ENCODE measurements around the gene DNAJC18. TPM values are rescaled to one million over a fixed set of nuclear protein-coding genes. Genes with fewer than 3 reads are reported as not detected.
A peak's percentile ranks its signal among the peaks of the same experiment; 100 is the strongest.

Gene DNAJC18
- total RNA-seq, 1 donor from 2014 or later = 21.2 TPM

- peak; percentile 99 for DNase-seq (ENCODE audit: low spot score)
These were observed 35.4 kb downstream of the DNAJC18 start, which contains the start of gene SPATA24 for GRCh38 chr5:139403787-139404483. Gene SPATA24 (minus strand): TSS chr5:139404089. CDS start chr5:139404060, 29 bp downstream.

DNA sequence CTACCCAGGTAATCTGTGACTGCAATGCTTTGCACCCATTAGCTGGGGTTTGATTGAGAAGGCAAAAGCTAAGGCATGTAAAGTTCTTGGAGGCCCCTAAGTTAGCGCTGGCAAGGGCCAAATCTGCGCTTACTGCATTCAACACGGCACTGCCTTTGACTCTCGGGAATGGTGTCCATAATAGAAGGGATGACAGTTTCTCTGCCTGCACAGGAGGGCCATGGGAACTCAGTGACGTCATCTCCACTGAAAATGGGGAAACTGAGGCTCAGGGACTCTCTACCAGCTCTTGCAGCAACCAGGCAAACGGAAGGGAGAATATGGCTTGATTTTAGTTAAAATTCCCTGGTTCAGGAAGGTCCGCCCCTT is 35.9 kb downstream of the DNAJC18 start:
- peak; percentile 23 for DNase-seq (ENCODE audit: low spot score)

DNA sequence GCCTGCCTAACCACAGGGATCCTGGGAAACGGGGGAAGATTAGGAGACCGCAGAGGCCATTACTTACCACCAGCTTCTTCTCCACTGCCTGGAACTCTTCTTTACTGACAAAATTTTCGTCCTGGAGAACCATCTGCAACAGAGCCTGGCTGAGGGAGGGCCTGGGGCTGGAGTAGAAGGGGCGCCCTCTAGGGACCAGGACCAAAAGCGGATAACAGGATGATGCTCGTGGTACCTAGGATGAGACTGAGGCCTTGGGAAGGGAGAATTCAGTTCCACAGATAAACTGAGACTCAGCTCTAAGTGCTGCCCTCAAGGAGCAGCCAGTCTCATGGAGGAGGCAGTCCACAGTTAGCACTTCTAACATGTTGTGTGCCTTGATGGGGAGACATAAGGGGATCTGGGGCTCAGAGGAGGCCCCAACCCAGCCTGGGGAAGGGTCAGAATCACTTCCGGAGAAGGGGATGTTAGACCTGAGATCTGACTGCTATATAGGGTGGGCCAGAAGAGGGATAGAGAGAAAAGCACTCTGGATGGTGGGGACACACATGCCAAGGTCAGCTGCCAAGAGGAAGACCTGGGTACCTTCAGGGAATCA is 36.7 kb downstream of the DNAJC18 start:
- no peak for DNase-seq (ENCODE audit: low spot score)

- DNase-seq (ENCODE audit: low spot score) = no peak
These were observed 37.8 kb downstream of the DNAJC18 start for GRCh38 chr5:139401546-139401945.

DNA sequence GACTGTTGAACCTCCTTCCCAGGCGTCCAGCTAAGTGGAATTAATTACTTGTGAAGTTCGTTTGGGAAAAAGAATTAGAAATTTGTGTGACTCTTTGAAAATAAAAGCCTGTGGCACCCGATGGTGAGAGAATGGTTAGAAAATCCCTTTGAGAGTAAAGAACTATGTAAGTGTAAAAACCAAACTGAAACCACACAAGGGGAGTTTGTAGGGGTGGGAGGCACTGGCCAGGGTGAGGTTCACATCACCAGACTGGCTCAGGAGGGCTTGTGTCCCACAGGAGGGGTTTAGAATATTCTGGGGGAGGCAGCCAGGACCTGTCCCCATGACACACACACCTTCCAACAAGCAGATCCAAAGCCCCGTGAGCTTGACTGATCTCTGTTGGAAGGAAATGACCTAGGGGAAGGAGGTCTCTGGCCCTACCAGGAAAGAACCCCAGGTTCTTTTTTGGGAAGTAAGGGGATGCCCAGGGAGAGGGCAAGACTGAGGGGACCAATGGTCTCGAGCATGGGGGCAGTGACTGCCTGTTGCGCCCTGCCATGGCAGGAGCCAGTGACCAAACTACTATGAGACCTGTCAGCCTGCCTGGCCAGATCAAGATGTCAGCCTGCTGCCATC is 39.7 kb downstream of the DNAJC18 start:
- DNase-seq (ENCODE audit: low spot score) = no peak

DNA sequence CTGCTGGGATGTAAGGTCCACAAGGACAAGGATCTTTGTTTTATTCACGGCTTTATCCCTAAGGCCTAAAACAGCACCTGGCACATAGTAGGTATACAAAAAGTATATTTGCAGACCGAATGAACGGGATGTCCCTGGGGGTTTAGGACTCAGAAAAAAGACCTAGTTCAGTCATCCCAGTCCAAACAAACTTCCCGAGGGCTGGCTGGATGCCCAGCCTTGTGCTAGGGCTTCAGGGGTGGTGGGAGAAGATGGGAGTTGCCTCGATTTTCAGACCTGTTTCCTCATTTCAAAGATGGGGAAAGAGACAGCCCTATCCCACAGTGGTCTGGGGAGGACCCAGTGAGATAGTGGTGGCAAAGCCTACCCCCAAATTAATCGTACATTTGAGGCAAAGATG is 41.4 kb downstream of the DNAJC18 start:
- DNase-seq (ENCODE audit: low spot score) = no peak

DNA sequence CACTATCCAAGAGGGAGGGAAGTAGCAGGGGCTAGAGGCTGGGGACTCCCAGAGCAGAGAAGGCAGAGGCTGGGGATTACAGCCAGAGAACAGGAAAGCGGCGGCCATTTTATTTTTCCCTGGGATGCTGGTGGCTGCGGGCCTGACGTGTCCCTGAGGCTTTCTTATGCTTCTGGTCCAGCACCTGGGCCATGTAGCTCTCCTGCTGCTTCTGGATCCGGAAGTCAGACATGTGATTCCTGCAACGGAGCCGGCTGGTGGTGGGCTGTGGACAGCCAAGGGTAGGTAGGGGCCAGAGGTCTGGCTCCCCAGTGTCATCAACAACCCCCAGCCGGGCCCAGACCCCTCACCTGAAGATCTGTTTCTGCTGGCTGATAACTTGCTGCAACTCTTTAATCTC is 42.6 kb downstream of the DNAJC18 start:
- DNase-seq (ENCODE audit: low spot score) = no peak

- DNase-seq (ENCODE audit: low spot score) = no peak
These were observed 43.3 kb downstream of the DNAJC18 start for GRCh38 chr5:139395844-139396640.

- no peak for DNase-seq (ENCODE audit: low spot score)
These were observed 44.4 kb downstream of the DNAJC18 start, which contains the start of gene PROB1 for GRCh38 chr5:139394654-139395566. Gene PROB1 (minus strand): TSS chr5:139395104. CDS start chr5:139395081, 23 bp downstream.

GRCh38 chr5:139394123-139394653 is 45.1 kb downstream of the DNAJC18 start:
- no peak for DNase-seq (ENCODE audit: low spot score)

DNA sequence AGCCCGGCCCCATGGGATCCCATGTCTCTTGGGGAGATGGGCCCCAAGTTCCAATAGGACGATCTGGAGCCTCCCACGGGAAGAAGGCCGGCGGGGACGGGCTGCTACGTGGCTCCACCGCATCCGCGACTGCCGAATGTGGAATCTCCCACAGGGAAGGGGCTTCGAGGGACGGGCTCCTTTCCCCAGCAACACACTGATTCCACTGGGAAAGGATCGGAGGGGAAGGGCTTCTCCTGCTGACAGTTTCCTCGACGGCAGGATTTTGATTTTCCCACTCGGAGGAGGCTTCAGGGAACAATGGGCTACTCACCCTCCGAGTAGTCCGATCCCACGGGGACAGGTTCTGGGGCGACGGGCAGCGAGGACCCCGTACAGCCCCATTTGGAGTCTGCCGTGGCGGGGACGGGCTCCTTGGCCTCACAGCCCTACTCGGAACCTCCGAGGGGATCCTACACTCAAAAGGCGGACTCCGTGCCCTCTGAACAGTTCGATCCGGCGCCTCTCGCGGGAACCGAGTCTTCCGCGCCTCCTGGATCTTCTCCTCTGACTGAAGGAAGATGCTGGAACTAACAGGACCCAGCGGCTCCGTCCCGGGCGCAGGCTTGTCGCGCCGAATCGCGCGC is 45.7 kb downstream of the DNAJC18 start:
- DNase-seq (ENCODE audit: low spot score) = no peak

GRCh38 chr5:139392678-139393496 is 46.4 kb downstream of the DNAJC18 start:
- DNase-seq (ENCODE audit: low spot score) = peak; percentile 62

- no peak for DNase-seq (ENCODE audit: low spot score)
These were observed 47.0 kb downstream of the DNAJC18 start for GRCh38 chr5:139392324-139392677.

GRCh38 chr5:139391570-139392323 is 47.6 kb downstream of the DNAJC18 start:
- DNase-seq (ENCODE audit: low spot score) = no peak

- DNase-seq (ENCODE audit: low spot score) = no peak
These were observed 48.4 kb downstream of the DNAJC18 start for GRCh38 chr5:139390639-139391569.

- no peak for DNase-seq (ENCODE audit: low spot score)
These were observed 49.4 kb downstream of the DNAJC18 start, which contains the start of gene MZB1 for GRCh38 chr5:139389701-139390638. Gene MZB1 (minus strand): TSS chr5:139389913. CDS start chr5:139389856, 57 bp downstream.
